Activated CD4-positive, alpha-beta T cell treated with anti-CD3 and anti-CD28 coated beads, Interleukin-2, Interleukin-4, amounts not matched to agents 100 ng/mL and 50 ng/mL, durations not matched to agents 16 hours and 8 hours (primary cell): ENCODE measurements around the gene DNAH6.
"Not testable (repeated sequence)": the region's sequence is repeated elsewhere in the genome, so short reads cannot be mapped to it uniquely, and the experiment has no call there.

ENCODE experiments used
- DNase-seq: peaks from one replicate; pipeline ENCODE4 v3.0.0-alpha.2; 2020; ENCODE audit warnings: low spot score

The DNAH6 gene

GRCh38 chr2:84841577-84841976 lies 325.3 kb downstream of the DNAH6 start:
- DNase-seq: no peak

- DNase-seq: no peak
Measured at GRCh38 chr2:84844141-84844540, 327.8 kb downstream of the DNAH6 start.

GRCh38 chr2:84846041-84846663 lies 329.9 kb downstream of the DNAH6 start:
- peak; percentile 54 for DNase-seq

GRCh38 chr2:84846741-84847142 lies 330.4 kb downstream of the DNAH6 start:
- DNase-seq: no peak

- DNase-seq: no peak
Measured at GRCh38 chr2:84847326-84848050, 331.2 kb downstream of the DNAH6 start.

GRCh38 chr2:84849271-84849952 lies 333.1 kb downstream of the DNAH6 start:
- DNase-seq: peak; percentile 52

- DNase-seq: no peak
Measured at GRCh38 chr2:84850471-84850870, 334.2 kb downstream of the DNAH6 start.

- DNase-seq: no peak
Measured at GRCh38 chr2:84851876-84852275, 335.6 kb downstream of the DNAH6 start.

GRCh38 chr2:84854850-84855249 lies 338.6 kb downstream of the DNAH6 start:
- no peak for DNase-seq

GRCh38 chr2:84855731-84856130 lies 339.4 kb downstream of the DNAH6 start:
- no peak for DNase-seq

GRCh38 chr2:84856787-84857186 lies 340.5 kb downstream of the DNAH6 start:
- peak; percentile 25 for DNase-seq

- no peak for DNase-seq
Measured at GRCh38 chr2:84857566-84857965, 341.3 kb downstream of the DNAH6 start.

GRCh38 chr2:84858123-84858522 lies 341.8 kb downstream of the DNAH6 start:
- no peak for DNase-seq

- DNase-seq: no peak
Measured at GRCh38 chr2:84858937-84859336, 342.6 kb downstream of the DNAH6 start.

GRCh38 chr2:84861539-84861938 lies 345.2 kb downstream of the DNAH6 start:
- no peak for DNase-seq

- DNase-seq: no peak
Measured at GRCh38 chr2:84862006-84862405, 345.7 kb downstream of the DNAH6 start.

- peak; percentile 57 for DNase-seq
Measured at GRCh38 chr2:84865181-84865783, 349.0 kb downstream of the DNAH6 start.

GRCh38 chr2:84866122-84866521 lies 349.8 kb downstream of the DNAH6 start:
- no peak for DNase-seq

- DNase-seq: not testable (repeated sequence)
Measured at GRCh38 chr2:84868327-84868726, 352.0 kb downstream of the DNAH6 start.
